ENCODE measurements around the gene RBBP9.

GRCh38 chr20:18496042-18496441, 983 bp downstream of the RBBP9 start:
- TF ChIP-seq CTCF (IDR thresholded peaks at IDR 0.05) (no peak), EP300 (IDR thresholded peaks at IDR 0.05) (no peak), POLR2A (IDR thresholded peaks at IDR 0.05) (no peak)

Data from suprapubic skin (tissue), 3 donors.